WTC11 (cell line): ENCODE measurements around the gene GAPDHS. TPM values are rescaled to one million over a fixed set of nuclear protein-coding genes. Genes with fewer than 3 reads are reported as not detected.

Experiments used
- AR ChIP-seq: fragments of 250-450 bp; sonication (Bioruptor Pico); IDR thresholded peaks from 2 replicates; pipeline ENCODE4 v1.9.0; 2021; ENCODE audit warnings: mild to moderate bottlenecking
- ATF2 ChIP-seq: sonication (generic); formaldehyde crosslinking; IDR thresholded peaks from 2 replicates; pipeline ENCODE4 v1.8.1; 2022; ENCODE audit warnings: low read depth, missing genetic modification reagents, borderline replicate concordance
- CTCF ChIP-seq: fragments of 200-600 bp; IDR thresholded peaks from 2 replicates; pipeline ENCODE4 v1.8.0; 2022; ENCODE audit warnings: antibody characterized with exemption
- E2F4 ChIP-seq: sonication (generic); formaldehyde crosslinking; IDR thresholded peaks from 2 replicates; pipeline ENCODE4 v1.8.1; 2022; ENCODE audit warnings: low read depth, mild to moderate bottlenecking, moderate library complexity, missing genetic modification reagents, borderline replicate concordance
- ERG ChIP-seq: fragments of 250-450 bp; sonication (Bioruptor Pico); IDR thresholded peaks from 2 replicates; pipeline ENCODE4 v1.8.0; 2021; ENCODE audit warnings: mild to moderate bottlenecking
- FOXP1 ChIP-seq: sonication (generic); formaldehyde crosslinking; IDR thresholded peaks from 2 replicates; pipeline ENCODE4 v1.8.0; 2022; ENCODE audit warnings: missing genetic modification reagents, mild to moderate bottlenecking, moderate library complexity, borderline replicate concordance
- FOXP4 ChIP-seq: sonication (generic); formaldehyde crosslinking; IDR thresholded peaks from 2 replicates; pipeline ENCODE4 v1.8.0; 2022; ENCODE audit warnings: mild to moderate bottlenecking, missing genetic modification reagents
- JAZF1 ChIP-seq: fragments of 250-450 bp; sonication (Bioruptor Pico); IDR thresholded peaks from 2 replicates; pipeline ENCODE4 v1.9.0; 2021; ENCODE audit warnings: moderate library complexity, mild to moderate bottlenecking, inconsistent platforms
- JUN ChIP-seq: sonication (generic); formaldehyde crosslinking; IDR thresholded peaks from 2 replicates; pipeline ENCODE4 v1.8.0; 2023; ENCODE audit warnings: mild to moderate bottlenecking, missing genetic modification reagents
- MXD4 ChIP-seq: fragments of 250-450 bp; sonication (Bioruptor Pico); IDR thresholded peaks from 2 replicates; pipeline ENCODE4 v1.8.0; 2021; ENCODE audit warnings: mild to moderate bottlenecking, moderate library complexity, borderline replicate concordance
- NFE2L1 ChIP-seq: sonication (generic); formaldehyde crosslinking; IDR thresholded peaks from 2 replicates; pipeline ENCODE4 v1.8.1; 2023; ENCODE audit warnings: missing genetic modification reagents
- NFYB ChIP-seq: sonication (generic); formaldehyde crosslinking; conservative IDR thresholded peaks from 2 replicates; pipeline ENCODE4 v1.8.0; 2022; ENCODE audit warnings: low read depth, missing genetic modification reagents
- NR3C1 ChIP-seq: sonication (generic); formaldehyde crosslinking; conservative IDR thresholded peaks from 2 replicates; pipeline ENCODE4 v1.8.1; 2023; ENCODE audit warnings: low read depth, mild to moderate bottlenecking, missing genetic modification reagents
- ZBTB21 ChIP-seq: sonication (generic); formaldehyde crosslinking; IDR thresholded peaks from 2 replicates; pipeline ENCODE4 v1.8.1; 2023; ENCODE audit warnings: mild to moderate bottlenecking, missing genetic modification reagents, borderline replicate concordance
- ZNF232 ChIP-seq: sonication (generic); formaldehyde crosslinking; IDR thresholded peaks from 2 replicates; pipeline ENCODE4 v1.8.0; 2022; ENCODE audit warnings: mild to moderate bottlenecking, missing genetic modification reagents
- ZNF512 ChIP-seq: sonication (generic); formaldehyde crosslinking; IDR thresholded peaks from 2 replicates; pipeline ENCODE4 v1.8.1; 2022; ENCODE audit warnings: missing genetic modification reagents, borderline replicate concordance
- ZNF532 ChIP-seq: fragments of 250-450 bp; sonication (Bioruptor Pico); IDR thresholded peaks from 2 replicates; pipeline ENCODE4 v1.9.0; 2021; ENCODE audit warnings: mild to moderate bottlenecking, borderline replicate concordance
- total RNA-seq: library from RNA; stranded (reverse); gene quantifications from 3 replicates; pipeline ENCODE4 v1.2.3, GENCODE V29; 2021

Gene GAPDHS
- total RNA-seq, 1 experiment from 2014 or later: 0.20 TPM

- no peak for TF ChIP-seq ZNF512 (CRISPR knock-in tag)
- no peak for TF ChIP-seq NR3C1
- TF ChIP-seq JUN (CRISPR knock-in tag): no peak
- TF ChIP-seq NFE2L1: no peak
- no peak for TF ChIP-seq ZNF232
- no peak for TF ChIP-seq ZBTB21 (CRISPR knock-in tag)
- no peak for TF ChIP-seq ZNF532 (CRISPR knock-in tag)
- peak; percentile 91 for TF ChIP-seq CTCF
- no peak for TF ChIP-seq ERG (CRISPR knock-in tag)
- no peak for TF ChIP-seq E2F4 (CRISPR knock-in tag)
- no peak for TF ChIP-seq AR (CRISPR knock-in tag)
- no peak for TF ChIP-seq FOXP1 (CRISPR knock-in tag)
- no peak for TF ChIP-seq JAZF1 (CRISPR knock-in tag)
- no peak for TF ChIP-seq NFYB (CRISPR knock-in tag)
- TF ChIP-seq FOXP4 (CRISPR knock-in tag): no peak
- TF ChIP-seq ATF2 (CRISPR knock-in tag): no peak
- TF ChIP-seq MXD4: no peak
These were observed 37.9 kb upstream of the GAPDHS start (continued) for GRCh38 chr19:35495107-35496064.
